HL-60 (cell line): Measurements from ENCODE around the gene TSGA10.

Source experiments
- POLR2AphosphoS5 ChIP-seq: IDR thresholded peaks from 2 replicates; pipeline ENCODE4 v1.6.1; 2012; ENCODE audit warnings: low read depth
- SPI1 ChIP-seq: IDR thresholded peaks from 2 replicates; pipeline ENCODE4 v1.6.1; 2012; ENCODE audit warnings: low read depth, mild to moderate bottlenecking, borderline replicate concordance
- TF ChIP-seq, protein P1 (sequence below): IDR thresholded peaks from one replicate; pipeline ENCODE4 v1.5.1; 2011; ENCODE audit warnings: low read length, control low read depth, inconsistent platforms; ENCODE audit not compliant: insufficient read depth
- TF ChIP-seq, protein P2 (sequence below): IDR thresholded peaks from 2 replicates; pipeline ENCODE4 v1.6.1; 2012; ENCODE audit warnings: low read depth; ENCODE audit not compliant: insufficient replicate concordance

DNA sequence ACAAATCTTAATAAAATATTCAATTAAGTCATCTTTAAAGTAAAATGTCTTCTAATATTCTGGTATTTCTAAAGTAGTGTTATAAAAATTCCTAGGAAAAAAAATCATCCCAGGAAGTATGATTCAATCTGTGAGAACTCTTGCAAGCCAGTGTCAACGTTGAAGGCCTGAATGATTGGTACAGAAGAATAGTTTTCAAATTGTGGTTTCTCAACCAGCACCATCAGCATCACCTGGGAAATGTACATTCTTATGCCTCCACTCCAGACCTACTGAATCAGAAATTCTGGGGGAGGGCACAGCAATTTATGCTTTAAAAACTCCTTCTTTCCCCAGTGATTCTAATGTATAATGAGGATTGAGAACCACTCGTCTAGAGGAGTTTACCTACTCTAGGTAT, 75.5 kb downstream of the TSGA10 start:
- TF ChIP-seq, protein P1, sequence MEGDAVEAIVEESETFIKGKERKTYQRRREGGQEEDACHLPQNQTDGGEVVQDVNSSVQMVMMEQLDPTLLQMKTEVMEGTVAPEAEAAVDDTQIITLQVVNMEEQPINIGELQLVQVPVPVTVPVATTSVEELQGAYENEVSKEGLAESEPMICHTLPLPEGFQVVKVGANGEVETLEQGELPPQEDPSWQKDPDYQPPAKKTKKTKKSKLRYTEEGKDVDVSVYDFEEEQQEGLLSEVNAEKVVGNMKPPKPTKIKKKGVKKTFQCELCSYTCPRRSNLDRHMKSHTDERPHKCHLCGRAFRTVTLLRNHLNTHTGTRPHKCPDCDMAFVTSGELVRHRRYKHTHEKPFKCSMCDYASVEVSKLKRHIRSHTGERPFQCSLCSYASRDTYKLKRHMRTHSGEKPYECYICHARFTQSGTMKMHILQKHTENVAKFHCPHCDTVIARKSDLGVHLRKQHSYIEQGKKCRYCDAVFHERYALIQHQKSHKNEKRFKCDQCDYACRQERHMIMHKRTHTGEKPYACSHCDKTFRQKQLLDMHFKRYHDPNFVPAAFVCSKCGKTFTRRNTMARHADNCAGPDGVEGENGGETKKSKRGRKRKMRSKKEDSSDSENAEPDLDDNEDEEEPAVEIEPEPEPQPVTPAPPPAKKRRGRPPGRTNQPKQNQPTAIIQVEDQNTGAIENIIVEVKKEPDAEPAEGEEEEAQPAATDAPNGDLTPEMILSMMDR = no peak
- TF ChIP-seq POLR2AphosphoS5 (no peak), SPI1 (no peak)
- TF ChIP-seq, protein P2, sequence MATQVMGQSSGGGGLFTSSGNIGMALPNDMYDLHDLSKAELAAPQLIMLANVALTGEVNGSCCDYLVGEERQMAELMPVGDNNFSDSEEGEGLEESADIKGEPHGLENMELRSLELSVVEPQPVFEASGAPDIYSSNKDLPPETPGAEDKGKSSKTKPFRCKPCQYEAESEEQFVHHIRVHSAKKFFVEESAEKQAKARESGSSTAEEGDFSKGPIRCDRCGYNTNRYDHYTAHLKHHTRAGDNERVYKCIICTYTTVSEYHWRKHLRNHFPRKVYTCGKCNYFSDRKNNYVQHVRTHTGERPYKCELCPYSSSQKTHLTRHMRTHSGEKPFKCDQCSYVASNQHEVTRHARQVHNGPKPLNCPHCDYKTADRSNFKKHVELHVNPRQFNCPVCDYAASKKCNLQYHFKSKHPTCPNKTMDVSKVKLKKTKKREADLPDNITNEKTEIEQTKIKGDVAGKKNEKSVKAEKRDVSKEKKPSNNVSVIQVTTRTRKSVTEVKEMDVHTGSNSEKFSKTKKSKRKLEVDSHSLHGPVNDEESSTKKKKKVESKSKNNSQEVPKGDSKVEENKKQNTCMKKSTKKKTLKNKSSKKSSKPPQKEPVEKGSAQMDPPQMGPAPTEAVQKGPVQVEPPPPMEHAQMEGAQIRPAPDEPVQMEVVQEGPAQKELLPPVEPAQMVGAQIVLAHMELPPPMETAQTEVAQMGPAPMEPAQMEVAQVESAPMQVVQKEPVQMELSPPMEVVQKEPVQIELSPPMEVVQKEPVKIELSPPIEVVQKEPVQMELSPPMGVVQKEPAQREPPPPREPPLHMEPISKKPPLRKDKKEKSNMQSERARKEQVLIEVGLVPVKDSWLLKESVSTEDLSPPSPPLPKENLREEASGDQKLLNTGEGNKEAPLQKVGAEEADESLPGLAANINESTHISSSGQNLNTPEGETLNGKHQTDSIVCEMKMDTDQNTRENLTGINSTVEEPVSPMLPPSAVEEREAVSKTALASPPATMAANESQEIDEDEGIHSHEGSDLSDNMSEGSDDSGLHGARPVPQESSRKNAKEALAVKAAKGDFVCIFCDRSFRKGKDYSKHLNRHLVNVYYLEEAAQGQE = no peak
